PFSK-1 (cell line): ENCODE data around the gene GBF1.

Source experiments
- FOXP2 ChIP-seq: optimal IDR thresholded peaks from 2 replicates; pipeline ENCODE3; 2011; ENCODE audit warnings: borderline replicate concordance, control low read depth, inconsistent platforms; ENCODE audit not compliant: insufficient read depth; ENCODE audit errors: extremely low read length, extremely low read depth
- POLR2AphosphoS5 ChIP-seq: IDR thresholded peaks from 2 replicates; pipeline ENCODE4 v1.6.1; 2012; ENCODE audit warnings: low read depth, mild to moderate bottlenecking, control low read depth, low read length, moderate library complexity
- SIN3A ChIP-seq: IDR thresholded peaks from 2 replicates; pipeline ENCODE4 v1.6.1; 2012; ENCODE audit warnings: mild to moderate bottlenecking, low read length, moderate library complexity, borderline replicate concordance; ENCODE audit not compliant: insufficient read depth
- TAF1 ChIP-seq: IDR thresholded peaks from 2 replicates; pipeline ENCODE4 v1.6.1; 2012; ENCODE audit warnings: low read length, control low read depth, borderline replicate concordance; ENCODE audit not compliant: insufficient read depth
- TF ChIP-seq, protein P1 (sequence below), 2 experiments: IDR thresholded peaks; 2 replicates each; pipeline versions ENCODE4 v1.6.1 to v1.8.0; 2011 to 2012; ENCODE audit warnings: low read depth in 2 of 2, low read length in 2 of 2, control low read depth in 1 of 2, inconsistent platforms in 1 of 2, mild to moderate bottlenecking in 1 of 2, moderate library complexity in 1 of 2; ENCODE audit not compliant: insufficient read depth in 1 of 2

GBF1 gene

GRCh38 chr10:102202386-102202785 is 42.9 kb upstream of the GBF1 start:
- TF ChIP-seq FOXP2 (no peak), TAF1 (no peak), POLR2AphosphoS5 (no peak), SIN3A (no peak)
- TF ChIP-seq, protein P1, sequence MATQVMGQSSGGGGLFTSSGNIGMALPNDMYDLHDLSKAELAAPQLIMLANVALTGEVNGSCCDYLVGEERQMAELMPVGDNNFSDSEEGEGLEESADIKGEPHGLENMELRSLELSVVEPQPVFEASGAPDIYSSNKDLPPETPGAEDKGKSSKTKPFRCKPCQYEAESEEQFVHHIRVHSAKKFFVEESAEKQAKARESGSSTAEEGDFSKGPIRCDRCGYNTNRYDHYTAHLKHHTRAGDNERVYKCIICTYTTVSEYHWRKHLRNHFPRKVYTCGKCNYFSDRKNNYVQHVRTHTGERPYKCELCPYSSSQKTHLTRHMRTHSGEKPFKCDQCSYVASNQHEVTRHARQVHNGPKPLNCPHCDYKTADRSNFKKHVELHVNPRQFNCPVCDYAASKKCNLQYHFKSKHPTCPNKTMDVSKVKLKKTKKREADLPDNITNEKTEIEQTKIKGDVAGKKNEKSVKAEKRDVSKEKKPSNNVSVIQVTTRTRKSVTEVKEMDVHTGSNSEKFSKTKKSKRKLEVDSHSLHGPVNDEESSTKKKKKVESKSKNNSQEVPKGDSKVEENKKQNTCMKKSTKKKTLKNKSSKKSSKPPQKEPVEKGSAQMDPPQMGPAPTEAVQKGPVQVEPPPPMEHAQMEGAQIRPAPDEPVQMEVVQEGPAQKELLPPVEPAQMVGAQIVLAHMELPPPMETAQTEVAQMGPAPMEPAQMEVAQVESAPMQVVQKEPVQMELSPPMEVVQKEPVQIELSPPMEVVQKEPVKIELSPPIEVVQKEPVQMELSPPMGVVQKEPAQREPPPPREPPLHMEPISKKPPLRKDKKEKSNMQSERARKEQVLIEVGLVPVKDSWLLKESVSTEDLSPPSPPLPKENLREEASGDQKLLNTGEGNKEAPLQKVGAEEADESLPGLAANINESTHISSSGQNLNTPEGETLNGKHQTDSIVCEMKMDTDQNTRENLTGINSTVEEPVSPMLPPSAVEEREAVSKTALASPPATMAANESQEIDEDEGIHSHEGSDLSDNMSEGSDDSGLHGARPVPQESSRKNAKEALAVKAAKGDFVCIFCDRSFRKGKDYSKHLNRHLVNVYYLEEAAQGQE (IDR thresholded peaks at IDR 0.05; ENCODE audit: insufficient read depth in 1 of 2, low read depth in 2 of 2, low read length in 2 of 2): no peak

- TF ChIP-seq POLR2AphosphoS5 (no peak), FOXP2 (no peak), TAF1 (no peak), SIN3A (no peak)
- TF ChIP-seq, protein P1 (IDR thresholded peaks at IDR 0.05; ENCODE audit: insufficient read depth in 1 of 2, low read depth in 2 of 2, low read length in 2 of 2): no peak
Measured at GRCh38 chr10:102208311-102209035, 36.9 kb upstream of the GBF1 start.

GRCh38 chr10:102211615-102212299 is 33.6 kb upstream of the GBF1 start:
- no peak for TF ChIP-seq TAF1
- TF ChIP-seq, protein P1 (IDR thresholded peaks at IDR 0.05; ENCODE audit: insufficient read depth in 1 of 2, low read depth in 2 of 2, low read length in 2 of 2): no peak

DNA sequence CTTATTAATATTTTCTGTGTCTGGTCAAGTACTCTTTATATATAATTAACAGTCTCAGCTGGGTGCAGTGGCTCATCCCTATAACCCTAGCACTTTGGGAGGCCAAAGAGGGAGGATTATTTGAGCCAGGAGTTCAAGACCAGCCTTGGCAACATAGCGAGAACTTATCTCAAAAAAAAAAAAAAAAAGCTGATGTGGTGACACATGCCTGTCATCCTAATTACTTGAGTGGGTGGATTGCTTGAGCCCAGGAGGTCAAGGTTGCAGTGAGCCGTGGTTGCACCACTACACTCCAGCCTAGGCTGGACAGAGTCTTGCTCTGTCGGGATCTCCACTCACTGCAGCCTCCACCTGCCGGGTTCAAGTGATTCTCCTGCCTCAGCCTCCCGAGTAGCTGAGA is 26.0 kb upstream of the GBF1 start:
- TF ChIP-seq FOXP2: no peak
- TF ChIP-seq, protein P1 (IDR thresholded peaks at IDR 0.05; ENCODE audit: insufficient read depth in 1 of 2, low read depth in 2 of 2, low read length in 2 of 2): no peak
- TF ChIP-seq TAF1: no peak
- TF ChIP-seq POLR2AphosphoS5: no peak
- TF ChIP-seq SIN3A: no peak
